H9 (cell line): ENCODE data around the gene P2RX5. TPM values are rescaled to one million over a fixed set of nuclear protein-coding genes. Genes with fewer than 3 reads are reported as not detected.

ENCODE experiments used
- DNase-seq: peaks from one replicate; pipeline ENCODE4 v3.0.0-alpha.2; 2017
- H2AFZ ChIP-seq: one replicate; pipeline ENCODE4 v1.6.1; 2013; ENCODE audit warnings: mild to moderate bottlenecking, low read length, control low read depth, moderate library complexity
- H2AK5ac ChIP-seq: 2 replicates; pipeline ENCODE4 v1.6.1; 2013; ENCODE audit warnings: low read length, control low read depth, mixed read lengths; ENCODE audit not compliant: insufficient read length
- H2BK120ac ChIP-seq: one replicate; pipeline ENCODE4 v1.6.1; 2013; ENCODE audit warnings: low read depth, mild to moderate bottlenecking, low read length, control low read depth, inconsistent platforms; ENCODE audit not compliant: poor library complexity, severe bottlenecking
- H2BK12ac ChIP-seq: 2 replicates; pipeline ENCODE4 v1.6.1; 2013; ENCODE audit warnings: low read length, control low read depth, mixed read lengths, low read depth; ENCODE audit not compliant: insufficient read length
- H2BK15ac ChIP-seq: 2 replicates; pipeline ENCODE4 v1.6.1; 2013; ENCODE audit warnings: low read depth, low read length, control low read depth
- H2BK20ac ChIP-seq: one replicate; pipeline ENCODE4 v1.6.1; 2013; ENCODE audit warnings: low read depth, mild to moderate bottlenecking, low read length, control low read depth, inconsistent platforms; ENCODE audit not compliant: poor library complexity, severe bottlenecking
- H2BK5ac ChIP-seq: 2 replicates; pipeline ENCODE4 v1.6.1; 2013; ENCODE audit warnings: low read length, control low read depth, mixed read lengths; ENCODE audit not compliant: insufficient read length
- H3K14ac ChIP-seq: 2 replicates; pipeline ENCODE4 v1.6.1; 2013; ENCODE audit warnings: low read length, control low read depth; ENCODE audit not compliant: insufficient read depth
- H3K18ac ChIP-seq: 2 replicates; pipeline ENCODE4 v1.6.1; 2013; ENCODE audit warnings: low read depth, mild to moderate bottlenecking, mixed read lengths, low read length, control low read depth; ENCODE audit not compliant: insufficient read length
- H3K23ac ChIP-seq: 2 replicates; pipeline ENCODE4 v1.6.1; 2013; ENCODE audit warnings: low read length, control low read depth, mixed read lengths, low read depth; ENCODE audit not compliant: insufficient read length
- H3K23me2 ChIP-seq: 2 replicates; pipeline ENCODE4 v1.6.1; 2013; ENCODE audit warnings: low read depth, mild to moderate bottlenecking, mixed read lengths, low read length, control low read depth; ENCODE audit not compliant: insufficient read length, poor library complexity, severe bottlenecking
- H3K27ac ChIP-seq: 2 replicates; pipeline ENCODE4 v1.5.1; 2013; ENCODE audit warnings: low read length, control low read depth, mixed read lengths, low read depth; ENCODE audit not compliant: insufficient read length
- H3K27me3 ChIP-seq: 2 replicates; pipeline ENCODE4 v1.6.1; 2013; ENCODE audit warnings: low read length, control low read depth, inconsistent platforms; ENCODE audit not compliant: insufficient read depth
- H3K4ac ChIP-seq: 2 replicates; pipeline ENCODE4 v1.6.1; 2013; ENCODE audit warnings: low read depth, mild to moderate bottlenecking, control low read depth, inconsistent platforms, low read length, moderate library complexity
- H3K4me1 ChIP-seq: 2 replicates; pipeline ENCODE4 v1.6.1; 2013; ENCODE audit warnings: low read length, control low read depth, inconsistent platforms; ENCODE audit not compliant: insufficient read depth
- H3K4me2 ChIP-seq: 2 replicates; pipeline ENCODE4 v1.6.1; 2013; ENCODE audit warnings: low read length, control low read depth, mixed read lengths; ENCODE audit not compliant: insufficient read length, insufficient read depth
- H3K56ac ChIP-seq: 2 replicates; pipeline ENCODE4 v1.6.1; 2013; ENCODE audit warnings: low read depth, mild to moderate bottlenecking, mixed read lengths, low read length, control low read depth; ENCODE audit not compliant: insufficient read length
- H3K79me1 ChIP-seq: 2 replicates; pipeline ENCODE4 v1.6.1; 2013; ENCODE audit warnings: low read depth, mild to moderate bottlenecking, moderate library complexity, low read length, control low read depth, inconsistent platforms; ENCODE audit not compliant: insufficient read depth, poor library complexity, severe bottlenecking
- H3K79me2 ChIP-seq: 2 replicates; pipeline ENCODE4 v1.6.1; 2013; ENCODE audit warnings: low read length, control low read depth, inconsistent platforms; ENCODE audit not compliant: insufficient read depth
- H3K9ac ChIP-seq: 2 replicates; pipeline ENCODE4 v1.6.1; 2013; ENCODE audit warnings: low read length, control low read depth, mixed read lengths; ENCODE audit not compliant: insufficient read length; ENCODE audit errors: extremely low read depth
- H3K9me3 ChIP-seq: one replicate; pipeline ENCODE4 v1.6.1; 2013; ENCODE audit warnings: low read depth, low read length, inconsistent platforms; ENCODE audit not compliant: control insufficient read depth
- H3T11ph ChIP-seq: one replicate; pipeline ENCODE4 v1.6.1; 2013; ENCODE audit warnings: mild to moderate bottlenecking, low read length, control low read depth, inconsistent platforms
- H4K20me1 ChIP-seq: one replicate; pipeline ENCODE4 v1.6.1; 2013; ENCODE audit not compliant: control insufficient read depth, insufficient read length, insufficient read depth
- H4K5ac ChIP-seq: 2 replicates; pipeline ENCODE4 v1.6.1; 2013; ENCODE audit warnings: low read depth, mild to moderate bottlenecking, mixed read lengths, low read length, control low read depth; ENCODE audit not compliant: insufficient read length
- H4K8ac ChIP-seq: replicated peaks from 2 replicates; pipeline ENCODE4 v1.6.1; 2013; ENCODE audit warnings: low read length, control low read depth, mixed read lengths, low read depth; ENCODE audit not compliant: insufficient read length
- H4K91ac ChIP-seq: 2 replicates; pipeline ENCODE4 v1.6.1; 2013; ENCODE audit warnings: low read depth, mild to moderate bottlenecking, moderate library complexity, mixed read lengths, low read length, control low read depth; ENCODE audit not compliant: insufficient read length
- H3K27ac Mint-ChIP-seq, 3 experiments: 2 replicates in 2 of 3; 3 replicates in 1 of 3; pipeline ENCODE4 v1.8.0; 2020 to 2021; ENCODE audit warnings: mixed read lengths in 3 of 3, mild to moderate bottlenecking in 1 of 3, moderate library complexity in 1 of 3
- H3K27me3 Mint-ChIP-seq: 2 replicates; pipeline ENCODE4 v1.8.0; 2021; ENCODE audit warnings: low read depth, mild to moderate bottlenecking, moderate library complexity, mixed read lengths
- H3K36me3 Mint-ChIP-seq, 3 experiments: 2 replicates in 2 of 3; 3 replicates in 1 of 3; pipeline ENCODE4 v1.8.0; 2020 to 2021; ENCODE audit warnings: low read depth in 3 of 3, mixed read lengths in 3 of 3; ENCODE audit not compliant: insufficient read depth in 1 of 3
- H3K4me1 Mint-ChIP-seq, 2 experiments: 2 replicates each; pipeline ENCODE4 v1.8.0; 2020; ENCODE audit warnings: mixed read lengths in 2 of 2
- H3K4me3 Mint-ChIP-seq, 2 experiments: 2 replicates in 1 of 2; 3 replicates in 1 of 2; pipeline ENCODE4 v1.8.0; 2020 to 2021; ENCODE audit warnings: mild to moderate bottlenecking in 2 of 2, mixed read lengths in 2 of 2, moderate library complexity in 1 of 2
- H3K9me3 Mint-ChIP-seq, 2 experiments: 2 replicates in 1 of 2; 3 replicates in 1 of 2; pipeline ENCODE4 v1.8.0; 2020; ENCODE audit warnings: mild to moderate bottlenecking in 2 of 2, mixed read lengths in 2 of 2, moderate library complexity in 1 of 2
- WGBS: extraction: QIAGEN DNeasy Blood & Tissue Kit; methylation state at CpG from one replicate; pipeline ENCODE4 v1.1.7; 2013; ENCODE audit warnings: missing lambda C conversion rate, low lambda C conversion rate, mixed read lengths; ENCODE audit not compliant: insufficient read length; ENCODE audit errors: extremely low coverage; 5-methylcytosine and 5-hydroxymethylcytosine counted together
- total RNA-seq: library from RNA; stranded (reverse); gene quantifications from 2 replicates; pipeline ENCODE4 v1.2.1, GENCODE V29; 2021
- TF ChIP-seq, protein P1 (sequence below): fragments of 200-600 bp; sonication (generic); conservative IDR thresholded peaks from 3 replicates; pipeline ENCODE4 v1.8.0; 2021; ENCODE audit warnings: antibody characterized with exemption, mild to moderate bottlenecking

The P2RX5 gene
- total RNA-seq, 1 experiment from 2014 or later: 4.7 TPM

DNA sequence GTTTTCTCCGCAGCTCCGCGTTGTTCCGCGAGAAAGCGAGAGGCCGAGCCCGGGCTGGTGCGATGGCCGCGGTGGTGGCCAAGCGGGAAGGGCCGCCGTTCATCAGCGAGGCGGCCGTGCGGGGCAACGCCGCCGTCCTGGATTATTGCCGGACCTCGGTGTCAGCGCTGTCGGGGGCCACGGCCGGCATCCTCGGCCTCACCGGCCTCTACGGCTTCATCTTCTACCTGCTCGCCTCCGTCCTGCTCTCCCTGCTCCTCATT lies 26.9 kb downstream of the P2RX5 start:
- H3K4ac ChIP-seq: no peak overlapping the region
- Mint-ChIP-seq H3K9me3 (no peaks in the 10 kb centered on the region), H3K27ac (peak overlapping the region; percentile 52 to 98 (median 98); a peak in 6 of 7 replicates), H3K27me3 (no peaks in the 10 kb centered on the region), H3K4me1 (peaks cover 16 to 17% of the 10 kb centered on the region in 2 experiments), H3K36me3 (peaks cover 8 to 18% (median 15%) of the 10 kb centered on the region in 3 experiments; a peak in 6 of 7 replicates), H3K4me3 (peak overlapping the region; percentile 98)
- no peak overlapping the region for H2AFZ ChIP-seq
- no peak overlapping the region for H4K5ac ChIP-seq
- H3K4me1 ChIP-seq: peaks cover 3% of the 10 kb centered on the region; the same call in 1 of the 2 replicates
- no peak overlapping the region for H3K27ac ChIP-seq
- no peaks in the 10 kb centered on the region for H3K27me3 ChIP-seq
- H4K20me1 ChIP-seq: no peaks in the 10 kb centered on the region
- no peak overlapping the region for H3T11ph ChIP-seq
- no peak overlapping the region for H2BK5ac ChIP-seq
- H3K9me3 ChIP-seq: no peaks in the 10 kb centered on the region
- no peak overlapping the region for H3K18ac ChIP-seq
- H3K23me2 ChIP-seq: peaks cover 9% of the 10 kb centered on the region
- H4K91ac ChIP-seq: no peak overlapping the region
- no peak overlapping the region for H2BK12ac ChIP-seq
- TF ChIP-seq, protein P1, sequence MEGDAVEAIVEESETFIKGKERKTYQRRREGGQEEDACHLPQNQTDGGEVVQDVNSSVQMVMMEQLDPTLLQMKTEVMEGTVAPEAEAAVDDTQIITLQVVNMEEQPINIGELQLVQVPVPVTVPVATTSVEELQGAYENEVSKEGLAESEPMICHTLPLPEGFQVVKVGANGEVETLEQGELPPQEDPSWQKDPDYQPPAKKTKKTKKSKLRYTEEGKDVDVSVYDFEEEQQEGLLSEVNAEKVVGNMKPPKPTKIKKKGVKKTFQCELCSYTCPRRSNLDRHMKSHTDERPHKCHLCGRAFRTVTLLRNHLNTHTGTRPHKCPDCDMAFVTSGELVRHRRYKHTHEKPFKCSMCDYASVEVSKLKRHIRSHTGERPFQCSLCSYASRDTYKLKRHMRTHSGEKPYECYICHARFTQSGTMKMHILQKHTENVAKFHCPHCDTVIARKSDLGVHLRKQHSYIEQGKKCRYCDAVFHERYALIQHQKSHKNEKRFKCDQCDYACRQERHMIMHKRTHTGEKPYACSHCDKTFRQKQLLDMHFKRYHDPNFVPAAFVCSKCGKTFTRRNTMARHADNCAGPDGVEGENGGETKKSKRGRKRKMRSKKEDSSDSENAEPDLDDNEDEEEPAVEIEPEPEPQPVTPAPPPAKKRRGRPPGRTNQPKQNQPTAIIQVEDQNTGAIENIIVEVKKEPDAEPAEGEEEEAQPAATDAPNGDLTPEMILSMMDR: no peak
- no peak overlapping the region for H3K56ac ChIP-seq
- H3K23ac ChIP-seq: no peak overlapping the region
- peak overlapping the region; percentile 76 for H3K4me2 ChIP-seq
- no peak overlapping the region for H2AK5ac ChIP-seq
- no peak overlapping the region for H2BK120ac ChIP-seq
- no peak overlapping the region for H2BK15ac ChIP-seq
- H3K79me1 ChIP-seq: peaks cover 4% of the 10 kb centered on the region
- H4K8ac ChIP-seq: no peak overlapping the region
- H3K14ac ChIP-seq: peak overlapping the region; percentile 28; the same call in 1 of the 2 replicates
- H2BK20ac ChIP-seq: no peak overlapping the region
- H3K79me2 ChIP-seq: peaks cover 7% of the 10 kb centered on the region; the same call in 1 of the 2 replicates
- DNase-seq: peak; percentile 58
- peak overlapping the region; percentile 89 for H3K9ac ChIP-seq
- no CpG with 5 or more reads among the region's 32 CpGs for WGBS
